Measurements from ENCODE around the gene ABCB8.
A peak's percentile ranks its signal among the peaks of the same experiment; 100 is the strongest.

ABCB8 gene

GRCh38 chr7:150998341-150998740, 29.9 kb upstream of the ABCB8 start:
- DNase-seq (ENCODE audit: low read depth in 1 of 2, low spot score in 1 of 2): no peak
- Histone ChIP-seq H3K4me3 (replicated peaks; ENCODE audit: insufficient read depth, low read length) (no peak overlapping the region), H3K27me3 (ENCODE audit: insufficient read depth, poor library complexity, severe bottlenecking) (no peaks in the 10 kb centered on the region), H3K27ac (replicated peaks) (no peak overlapping the region)
- no peak for TF ChIP-seq SPI1 (IDR thresholded peaks at IDR 0.05; ENCODE audit: borderline replicate concordance, low read depth)
- TF ChIP-seq POLR2AphosphoS5 (IDR thresholded peaks at IDR 0.05; ENCODE audit: low read depth): no peak
- no peak for TF ChIP-seq CTCF (IDR thresholded peaks at IDR 0.05; ENCODE audit: insufficient read depth, low read length)
- TF ChIP-seq GABPA (IDR thresholded peaks at IDR 0.05; ENCODE audit: low read depth): no peak

- Histone ChIP-seq H3K4me3 (replicated peaks; ENCODE audit: insufficient read depth, low read length) (no peak overlapping the region), H3K27me3 (ENCODE audit: insufficient read depth, poor library complexity, severe bottlenecking) (no peaks in the 10 kb centered on the region), H3K27ac (replicated peaks) (no peak overlapping the region)
- no peak for DNase-seq (ENCODE audit: low read depth in 1 of 2, low spot score in 1 of 2)
- TF ChIP-seq POLR2AphosphoS5 (IDR thresholded peaks at IDR 0.05; ENCODE audit: low read depth): no peak
- no peak for TF ChIP-seq GABPA (IDR thresholded peaks at IDR 0.05; ENCODE audit: low read depth)
These were observed 29.2 kb upstream of the ABCB8 start for GRCh38 chr7:150999001-150999400.

GRCh38 chr7:150999497-151000230, 28.6 kb upstream of the ABCB8 start:
- Histone ChIP-seq H3K27me3 (ENCODE audit: insufficient read depth, poor library complexity, severe bottlenecking) (no peaks in the 10 kb centered on the region), H3K27ac (replicated peaks) (no peak overlapping the region), H3K4me3 (replicated peaks; ENCODE audit: insufficient read depth, low read length) (no peak overlapping the region)
- no peak for DNase-seq (ENCODE audit: low read depth in 1 of 2, low spot score in 1 of 2)
- no peak for TF ChIP-seq GABPA (IDR thresholded peaks at IDR 0.05; ENCODE audit: low read depth)
- TF ChIP-seq CTCF (IDR thresholded peaks at IDR 0.05; ENCODE audit: insufficient read depth, low read length): no peak
- TF ChIP-seq POLR2AphosphoS5 (IDR thresholded peaks at IDR 0.05; ENCODE audit: low read depth): no peak
- no peak for TF ChIP-seq SPI1 (IDR thresholded peaks at IDR 0.05; ENCODE audit: borderline replicate concordance, low read depth)
- TF ChIP-seq REST (IDR thresholded peaks at IDR 0.05; ENCODE audit: insufficient replicate concordance, low read depth): no peak

- Histone ChIP-seq H3K27me3 (ENCODE audit: insufficient read depth, poor library complexity, severe bottlenecking) (no peaks in the 10 kb centered on the region), H3K27ac (replicated peaks) (no peak overlapping the region), H3K4me3 (replicated peaks; ENCODE audit: insufficient read depth, low read length) (no peak overlapping the region)
- no peak for DNase-seq (ENCODE audit: low read depth in 1 of 2, low spot score in 1 of 2)
- TF ChIP-seq POLR2AphosphoS5 (IDR thresholded peaks at IDR 0.05; ENCODE audit: low read depth) (0 out of 2 replicates have a peak, but pooled peaks have one; percentile 26), SPI1 (IDR thresholded peaks at IDR 0.05; ENCODE audit: borderline replicate concordance, low read depth) (no peak), GABPA (IDR thresholded peaks at IDR 0.05; ENCODE audit: low read depth) (no peak)
These were observed 27.3 kb upstream of the ABCB8 start for GRCh38 chr7:151000897-151001495.

- TF ChIP-seq CTCF (IDR thresholded peaks at IDR 0.05; ENCODE audit: insufficient read depth, low read length): no peak
- TF ChIP-seq GABPA (IDR thresholded peaks at IDR 0.05; ENCODE audit: low read depth): no peak
- no peak for TF ChIP-seq POLR2AphosphoS5 (IDR thresholded peaks at IDR 0.05; ENCODE audit: low read depth)
- no peak for TF ChIP-seq REST (IDR thresholded peaks at IDR 0.05; ENCODE audit: insufficient replicate concordance, low read depth)
- no peak for TF ChIP-seq SPI1 (IDR thresholded peaks at IDR 0.05; ENCODE audit: borderline replicate concordance, low read depth)
- Histone ChIP-seq H3K27ac (replicated peaks) (no peak overlapping the region), H3K27me3 (ENCODE audit: insufficient read depth, poor library complexity, severe bottlenecking) (no peaks in the 10 kb centered on the region), H3K4me3 (replicated peaks; ENCODE audit: insufficient read depth, low read length) (no peak overlapping the region)
- no peak for DNase-seq (ENCODE audit: low read depth in 1 of 2, low spot score in 1 of 2)
These were observed 26.7 kb upstream of the ABCB8 start for GRCh38 chr7:151001546-151001945.
